ENCODE data around the gene GABRA4.

Gene GABRA4

GRCh38 chr4:46977245-46977644, 16.1 kb downstream of the GABRA4 start:
- DNase-seq, result no peak

GRCh38 chr4:46975812-46976553, 17.4 kb downstream of the GABRA4 start:
- no peak for DNase-seq

GRCh38 chr4:46974891-46975543, 18.4 kb downstream of the GABRA4 start:
- no peak for DNase-seq

GRCh38 chr4:46968847-46969246, 24.5 kb downstream of the GABRA4 start:
- no peak for DNase-seq

GRCh38 chr4:46967631-46968030, 25.8 kb downstream of the GABRA4 start:
- no peak for DNase-seq

GRCh38 chr4:46958742-46959488, 34.5 kb downstream of the GABRA4 start:
- no peak for DNase-seq

- DNase-seq, result no peak
Measured at GRCh38 chr4:46956451-46956850, 36.9 kb downstream of the GABRA4 start.

- DNase-seq, result no peak
Measured at GRCh38 chr4:46955601-46956000, 37.8 kb downstream of the GABRA4 start.

GRCh38 chr4:46954643-46955042, 38.7 kb downstream of the GABRA4 start:
- no peak for DNase-seq

GRCh38 chr4:46953564-46953963, 39.8 kb downstream of the GABRA4 start:
- DNase-seq, result no peak

GRCh38 chr4:46952451-46952850, 40.9 kb downstream of the GABRA4 start:
- no peak for DNase-seq

GRCh38 chr4:46950826-46951225, 42.6 kb downstream of the GABRA4 start:
- DNase-seq, result no peak

GRCh38 chr4:46949822-46950221, 43.6 kb downstream of the GABRA4 start:
- no peak for DNase-seq

GRCh38 chr4:46947541-46947940, 45.8 kb downstream of the GABRA4 start:
- no peak for DNase-seq

GRCh38 chr4:46946919-46947536, 46.4 kb downstream of the GABRA4 start:
- no peak for DNase-seq

GRCh38 chr4:46945062-46945461, 48.3 kb downstream of the GABRA4 start:
- DNase-seq, result no peak

GRCh38 chr4:46944345-46944744, 49.0 kb downstream of the GABRA4 start:
- DNase-seq, result no peak

GRCh38 chr4:46937493-46937892, 55.9 kb downstream of the GABRA4 start:
- DNase-seq, result no peak

- DNase-seq, result no peak
Measured at GRCh38 chr4:46934726-46935125, 58.7 kb downstream of the GABRA4 start.

- no peak for DNase-seq
Measured at GRCh38 chr4:46933686-46934085, 59.7 kb downstream of the GABRA4 start.

GRCh38 chr4:46931981-46932380, 61.4 kb downstream of the GABRA4 start:
- no peak for DNase-seq

GRCh38 chr4:46930891-46931290, 62.5 kb downstream of the GABRA4 start:
- DNase-seq, result no peak

- DNase-seq, result no peak
Measured at GRCh38 chr4:46927201-46927600, 66.2 kb downstream of the GABRA4 start.

All from DMS 273 treated with DMSO at 0.1 percent for 48 hours (cell line).